ENCODE results near the gene RAB17. TPM values are rescaled to one million over a fixed set of nuclear protein-coding genes. Genes with fewer than 3 reads are reported as not detected.

Gene RAB17
- polyA plus RNA-seq, 1 donor (not counting 4 experiments of a cell fraction or from before 2014, with no cell fraction given) = 2.4 TPM

- DNase-seq (ENCODE audit: low read depth, low spot score) = no peak
- no peak overlapping the region for H3K27ac ChIP-seq (ENCODE audit: control insufficient read depth, insufficient read depth, low read length)
- no peaks in the 10 kb centered on the region for H3K9me3 ChIP-seq (ENCODE audit: control insufficient read depth, low read depth, low read length)
- H2AFZ ChIP-seq (ENCODE audit: control insufficient read depth, low read length) = no peak overlapping the region
- H3K79me2 ChIP-seq (ENCODE audit: control insufficient read depth, insufficient read depth, low read length) = no peaks in the 10 kb centered on the region
- no peaks in the 10 kb centered on the region for H4K20me1 ChIP-seq (ENCODE audit: control insufficient read depth, extremely low read depth, insufficient read depth, low read length)
- no peak overlapping the region for H3K9ac ChIP-seq (ENCODE audit: control insufficient read depth, extremely low read depth, insufficient read depth, low read length)
- H3K4me1 ChIP-seq (ENCODE audit: control insufficient read depth, extremely low read depth, insufficient read depth, low read length) = peaks cover 8% of the 10 kb centered on the region
- H3K9me1 ChIP-seq (ENCODE audit: control insufficient read depth, extremely low read depth, insufficient read depth, low read length) = no peaks in the 10 kb centered on the region
- TF ChIP-seq CTCF (optimal IDR thresholded peaks at IDR 0.05 in 1 of 3, IDR thresholded peaks at IDR 0.05 in 1 of 3, conservative IDR thresholded peaks at IDR 0.05 in 1 of 3; ENCODE audit: extremely low read depth in 1 of 3, insufficient read depth in 2 of 3, low read length in 3 of 3) (peak in 1 of 3 experiments; percentile 20), EZH2 (IDR thresholded peaks at IDR 0.05; ENCODE audit: low read length) (no peak)
- H3K4me2 ChIP-seq (ENCODE audit: control insufficient read depth, extremely low read depth, insufficient read depth, low read depth, low read length) = no peak overlapping the region
- H3K27me3 ChIP-seq (ENCODE audit: control insufficient read depth, extremely low read depth, insufficient read depth, low read length) = peaks cover 5% of the 10 kb centered on the region
- H3K4me3 ChIP-seq (ENCODE audit: control insufficient read depth in 2 of 3, extremely low read depth in 1 of 3, insufficient read depth in 2 of 3, low read depth in 1 of 3, low read length in 3 of 3) = no peak overlapping the region
- dilution Hi-C loops (cut with MboI; ENCODE audit: extremely low pct_ligation_motif_present, low sequenced_read_pairs) = no loop called here
- FAIRE-seq = no peak
- H3K36me3 ChIP-seq (ENCODE audit: control insufficient read depth in 2 of 2, extremely low read depth in 1 of 2, insufficient read depth in 2 of 2, low read length in 2 of 2) = no peaks in the 10 kb centered on the region
Observed at GRCh38 chr2:237604960-237605359, 14.4 kb upstream of the RAB17 start.

- DNase-seq (ENCODE audit: low read depth, low spot score) (no peak), FAIRE-seq (no peak)
- H3K9me3 ChIP-seq (ENCODE audit: control insufficient read depth, low read depth, low read length) = no peaks in the 10 kb centered on the region
- no peak overlapping the region for H3K27ac ChIP-seq (ENCODE audit: control insufficient read depth, insufficient read depth, low read length)
- dilution Hi-C loops (cut with MboI; ENCODE audit: extremely low pct_ligation_motif_present, low sequenced_read_pairs) = no loop called here
- H2AFZ ChIP-seq (ENCODE audit: control insufficient read depth, low read length) = no peak overlapping the region
- peaks cover 9% of the 10 kb centered on the region for H3K4me1 ChIP-seq (ENCODE audit: control insufficient read depth, extremely low read depth, insufficient read depth, low read length)
- no peak for TF ChIP-seq CTCF (optimal IDR thresholded peaks at IDR 0.05 in 1 of 3, IDR thresholded peaks at IDR 0.05 in 1 of 3, conservative IDR thresholded peaks at IDR 0.05 in 1 of 3; ENCODE audit: extremely low read depth in 1 of 3, insufficient read depth in 2 of 3, low read length in 3 of 3)
- no peak for TF ChIP-seq EZH2 (IDR thresholded peaks at IDR 0.05; ENCODE audit: low read length)
- H3K79me2 ChIP-seq (ENCODE audit: control insufficient read depth, insufficient read depth, low read length) = no peaks in the 10 kb centered on the region
- no peaks in the 10 kb centered on the region for H3K9me1 ChIP-seq (ENCODE audit: control insufficient read depth, extremely low read depth, insufficient read depth, low read length)
- no peak overlapping the region for H3K9ac ChIP-seq (ENCODE audit: control insufficient read depth, extremely low read depth, insufficient read depth, low read length)
- H3K36me3 ChIP-seq (ENCODE audit: control insufficient read depth in 2 of 2, extremely low read depth in 1 of 2, insufficient read depth in 2 of 2, low read length in 2 of 2) = no peaks in the 10 kb centered on the region
- no peak overlapping the region for H3K4me3 ChIP-seq (ENCODE audit: control insufficient read depth in 2 of 3, extremely low read depth in 1 of 3, insufficient read depth in 2 of 3, low read depth in 1 of 3, low read length in 3 of 3)
- H4K20me1 ChIP-seq (ENCODE audit: control insufficient read depth, extremely low read depth, insufficient read depth, low read length) = no peaks in the 10 kb centered on the region
- H3K27me3 ChIP-seq (ENCODE audit: control insufficient read depth, extremely low read depth, insufficient read depth, low read length) = peaks cover 5% of the 10 kb centered on the region
- no peak overlapping the region for H3K4me2 ChIP-seq (ENCODE audit: control insufficient read depth, extremely low read depth, insufficient read depth, low read depth, low read length)
Observed at GRCh38 chr2:237604391-237604790, 13.9 kb upstream of the RAB17 start.

Data from keratinocyte (primary cell).